Heart right ventricle (tissue), 16 donors: ENCODE data around the gene ACTR5. TPM values are rescaled to one million over a fixed set of nuclear protein-coding genes. Genes with fewer than 3 reads are reported as not detected.

Experiments
- ATAC-seq, 8 donors: fragments of 200-7000 bp; cut with Tn5 transposase; one replicate each; pipeline ENCODE4 v1.9.1; 2020; ENCODE audit warnings: mild to moderate bottlenecking in 8 of 8, moderate library complexity in 8 of 8, moderate number of reproducible peaks in 1 of 8
- DNase-seq, 2 donors: peaks; one replicate each; pipeline ENCODE4 v3.0.0-alpha.2; 2020
- H3K27ac ChIP-seq, 10 donors: fragments of 200-600 bp; sonication (generic) in 2 of 10; one replicate each; pipeline versions ENCODE4 v1.5.0 to v1.8.0; 2020 to 2022; ENCODE audit warnings: mild to moderate bottlenecking in 3 of 10
- H3K27me3 ChIP-seq, 7 donors: fragments of 200-600 bp; one replicate each; pipeline ENCODE4 v1.8.0; 2021 to 2022; ENCODE audit warnings: mild to moderate bottlenecking in 2 of 7
- H3K36me3 ChIP-seq, 9 donors: fragments of 200-600 bp; sonication (generic) in 1 of 9; one replicate each; pipeline versions ENCODE4 v1.5.0 to v1.8.0; 2020 to 2022; ENCODE audit warnings: mild to moderate bottlenecking in 2 of 9
- H3K4me1 ChIP-seq, 9 donors: fragments of 200-600 bp; sonication (generic) in 1 of 9; one replicate each; pipeline versions ENCODE4 v1.5.0 to v1.8.0; 2020 to 2022; ENCODE audit warnings: mild to moderate bottlenecking in 4 of 9
- H3K4me3 ChIP-seq, 10 donors: fragments of 200-600 bp; sonication (generic) in 2 of 10; one replicate each; pipeline versions ENCODE4 v1.5.0 to v1.8.0; 2020 to 2022; ENCODE audit warnings: mild to moderate bottlenecking in 7 of 10, moderate library complexity in 2 of 10
- H3K9me3 ChIP-seq, 11 donors: fragments of 200-600 bp in 10 of 11; sonication (generic) in 2 of 11; one replicate each; pipeline versions ENCODE4 v1.5.0 to v1.8.0; 2013 to 2022; ENCODE audit warnings: mild to moderate bottlenecking in 2 of 11, control low read depth in 1 of 11, moderate library complexity in 1 of 11
- CTCF ChIP-seq, 9 donors: fragments of 200-600 bp; sonication (generic) in 2 of 9; IDR thresholded peaks; one replicate each; pipeline versions ENCODE4 v1.5.0 to v1.8.0; 2021 to 2022; ENCODE audit warnings: antibody characterized with exemption in 9 of 9, mild to moderate bottlenecking in 5 of 9, moderate library complexity in 1 of 9
- WGBS, 2 donors: extraction: QIAGEN DNeasy Blood & Tissue Kit; methylation state at CpG; one replicate each; pipeline ENCODE4 v1.1.7; 2013; ENCODE audit warnings: inconsistent platforms in 1 of 2; 5-methylcytosine and 5-hydroxymethylcytosine counted together
- intact Hi-C, 10 donors: fragments of 100-400 bp; cut with DNase I; formaldehyde crosslinking; loops; one replicate each; pipeline versions ENCODE4 v1.11.1 to v1.14.2; 2022
- polyA plus RNA-seq, 2 donors: library from polyadenylated mRNA; stranded (reverse); fragments of 200-250 nt; gene quantifications; one replicate each; pipeline ENCODE4 v1.2.3, GENCODE V29; 2013
- total RNA-seq, 10 donors: library from RNA; stranded (reverse); fragmentation: NEBNext Ultra II Directional in 3 of 10; extraction: Animal tissue kit (Norgen Biotek cat#: 25700) in 3 of 10; gene quantifications; one replicate each; pipeline versions ENCODE4 v1.2.1 to v1.2.4, GENCODE V29; 2021 to 2023
- donor health status: Arrhythmogenic right ventricular cardiomyopathy.
- donor health status: ischemic (EF 13 %, LVEDD 7.1; RV severe dilation, severe dysfunction).
- donor health status: healthy with polysubstance abuse.
- donor health status: DM: no; HTN: yes; CAD: no.
- donor health status: DM: no; HTN: no; CAD: no.
- donor health status: ischemic (EF 25% LVEDD 6.9; RV normal size, moderate dysfunction).
- donor health status: ischemic (EF 25% LVEDD 5.7; RV mildly dilated, moderate dysfunction).
- donor health status: healthy.
- donor health status: DM: yes; HTN: yes; CAD: no.
- donor health status: Ischemic cardiomyopathy.
- donor health status: ischemic (EF 35%, LVEDD 5.7; RV mildly dilated, moderate dysfunction).
- donor health status: nonischemic (EF 11% LVEDD 7.7; RV severe dilation, severe dysfunction).
- donor health status: DM: yes; HTN: yes; CAD: no.
- donor health status: PGD.
- donor health status: ischemic (EF 29% LVEDD 5.4; RV normal size, mild dysfunction).
- donor health status: nonischemic (EF 23%, LVEDD 6.1; RV moderate dilation, normal function).

The ACTR5 gene
- total and polyA plus RNA-seq, 12 donors, result 1.5 to 5.4 (median 2.8) TPM

DNA sequence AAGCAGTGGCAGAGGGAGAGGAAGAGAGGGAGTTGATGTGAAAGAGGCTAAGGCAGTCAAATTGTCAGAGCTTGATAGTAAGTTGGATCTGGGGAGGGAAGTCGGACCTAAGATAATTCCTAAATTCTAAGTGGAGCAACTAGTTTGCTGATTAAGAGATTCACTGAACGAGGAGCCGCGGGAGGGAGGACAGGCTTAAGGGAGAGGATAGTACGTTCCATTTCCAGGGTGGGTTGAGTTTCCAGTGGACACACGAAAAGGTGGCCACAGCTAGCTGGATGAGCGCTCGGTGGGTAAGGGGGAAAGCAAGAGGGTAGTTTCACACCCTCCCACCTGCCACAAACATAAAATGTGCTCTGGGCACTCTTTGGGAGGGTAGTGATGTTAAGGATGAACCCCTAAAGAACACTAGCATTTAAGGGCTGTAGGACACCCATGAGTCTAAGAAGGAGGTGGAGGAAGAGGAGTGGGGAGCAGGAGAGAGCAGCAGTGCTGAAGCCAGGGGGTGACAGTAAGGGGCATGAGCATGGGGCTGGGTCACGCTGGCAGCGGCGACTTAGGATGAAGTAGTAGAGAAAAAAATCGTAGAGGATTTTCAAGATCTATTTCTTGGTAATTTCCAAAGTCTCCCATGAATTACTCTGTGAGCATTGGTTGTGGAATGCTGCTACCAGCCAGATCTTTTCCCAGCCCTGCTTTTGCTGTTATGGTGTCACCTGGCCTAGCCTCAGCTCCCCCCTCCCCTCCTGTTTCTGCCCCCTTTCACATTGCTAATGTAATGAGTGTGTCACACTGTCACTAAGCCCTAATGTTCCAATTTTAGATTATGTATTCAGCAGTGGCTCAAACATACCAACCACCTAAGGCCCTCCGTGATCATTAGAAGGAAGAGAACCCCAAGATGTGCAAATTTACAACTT, 21.4 kb downstream of the ACTR5 start:
- no peak overlapping the region for H3K4me3 ChIP-seq
- WGBS, 2 donors, result 95 to 97% methylated on average over 13 of the region's 13 CpGs
- peaks cover 0 to 6% (median 0%) of the 10 kb centered on the region in 9 donors for H3K4me1 ChIP-seq
- peaks cover 0 to 9% (median 0%) of the 10 kb centered on the region in 11 donors for H3K9me3 ChIP-seq
- ATAC-seq (no peak), DNase-seq (no peak)
- intact Hi-C loops, result no loop called here
- H3K27me3 ChIP-seq, result no peaks in the 10 kb centered on the region
- H3K36me3 ChIP-seq, result peaks cover 0 to 99% (median 28%) of the 10 kb centered on the region in 9 donors
- TF ChIP-seq CTCF (IDR thresholded peaks at IDR 0.05), result no peak
- no peak overlapping the region for H3K27ac ChIP-seq

- DNase-seq, result no peak
- H3K27ac ChIP-seq, result no peak overlapping the region
- no peak for TF ChIP-seq CTCF (IDR thresholded peaks at IDR 0.05)
- peaks cover 0 to 9% (median 0%) of the 10 kb centered on the region in 11 donors for H3K9me3 ChIP-seq
- intact Hi-C loops, result no loop called here
- H3K4me1 ChIP-seq, result peaks cover 0 to 6% (median 0%) of the 10 kb centered on the region in 9 donors
- H3K36me3 ChIP-seq, result peaks cover 0 to 99% (median 28%) of the 10 kb centered on the region in 9 donors
- 85 to 94% methylated on average over 3 of the region's 3 CpGs for WGBS, 2 donors
- no peaks in the 10 kb centered on the region for H3K27me3 ChIP-seq
- H3K4me3 ChIP-seq, result no peak overlapping the region
- no peak for ATAC-seq
Observed at GRCh38 chr20:38770546-38770945, 22.3 kb downstream of the ACTR5 start.

GRCh38 chr20:38770970-38771369, 22.7 kb downstream of the ACTR5 start:
- ATAC-seq (no peak), DNase-seq (no peak)
- Histone ChIP-seq H3K4me1 (peaks cover 0 to 3% (median 0%) of the 10 kb centered on the region in 9 donors), H3K4me3 (no peak overlapping the region), H3K9me3 (peaks cover 0 to 9% (median 0%) of the 10 kb centered on the region in 11 donors), H3K27me3 (no peaks in the 10 kb centered on the region), H3K36me3 (peaks cover 0 to 96% (median 28%) of the 10 kb centered on the region in 9 donors), H3K27ac (no peak overlapping the region)
- 90 to 97% methylated on average over 7 of the region's 7 CpGs for WGBS, 2 donors
- intact Hi-C loops, result no loop called here
- TF ChIP-seq CTCF (IDR thresholded peaks at IDR 0.05), result no peak

- Histone ChIP-seq H3K9me3 (peaks cover 0 to 9% (median 0%) of the 10 kb centered on the region in 11 donors), H3K4me1 (no peaks in the 10 kb centered on the region), H3K4me3 (no peak overlapping the region), H3K27me3 (no peaks in the 10 kb centered on the region), H3K36me3 (peaks cover 0 to 92% (median 26%) of the 10 kb centered on the region in 9 donors), H3K27ac (no peak overlapping the region)
- WGBS, 2 donors, result 83 to 94% methylated on average over 7 of the region's 7 CpGs
- intact Hi-C loops, result no loop called here
- ATAC-seq (no peak), DNase-seq (no peak)
- TF ChIP-seq CTCF (IDR thresholded peaks at IDR 0.05), result no peak
Observed at GRCh38 chr20:38771621-38772020, 23.4 kb downstream of the ACTR5 start.
